Central memory CD4-positive, alpha-beta T cell (primary cell): Measurements from ENCODE around the gene GEMIN5.
"Not testable (repeated sequence)": the region's sequence is repeated elsewhere in the genome, so short reads cannot be mapped to it uniquely, and the experiment has no call there.

Source experiments
- DNase-seq: peaks from one replicate; pipeline ENCODE4 v3.0.0; 2022

The GEMIN5 gene

GRCh38 chr5:154943527-154943926 is 5.5 kb upstream of the GEMIN5 start:
- DNase-seq, result no peak

GRCh38 chr5:154940772-154941620 is 3.0 kb upstream of the GEMIN5 start, which contains the start of gene MRPL22:
Gene MRPL22, plus strand, starts transcription at chr5:154941073. Its CDS starts 38 bp downstream, at chr5:154941111.
- peak; percentile 94 for DNase-seq

DNA sequence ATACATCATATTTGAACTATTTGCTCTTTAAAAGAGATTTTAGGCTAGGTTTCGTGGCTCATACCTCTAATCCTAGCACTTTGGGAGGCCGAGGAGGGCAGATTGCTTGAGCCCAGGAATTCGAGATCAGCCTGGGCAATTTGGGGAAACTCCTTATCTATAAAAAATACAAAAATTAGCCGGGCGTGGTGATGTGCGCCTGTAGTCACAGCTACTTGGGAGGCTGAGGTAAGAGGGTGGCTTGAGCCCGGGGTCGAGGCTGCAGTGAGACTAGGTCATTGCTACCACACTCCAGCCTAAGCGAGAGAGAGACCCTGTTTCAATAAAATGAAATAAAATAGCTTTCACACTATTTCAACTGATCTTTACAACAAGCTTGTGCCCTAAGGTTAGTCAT is 2.4 kb upstream of the GEMIN5 start:
- DNase-seq, result no peak

- not testable (repeated sequence) for DNase-seq
Observed at GRCh38 chr5:154939387-154939786, 1.4 kb upstream of the GEMIN5 start.

DNA sequence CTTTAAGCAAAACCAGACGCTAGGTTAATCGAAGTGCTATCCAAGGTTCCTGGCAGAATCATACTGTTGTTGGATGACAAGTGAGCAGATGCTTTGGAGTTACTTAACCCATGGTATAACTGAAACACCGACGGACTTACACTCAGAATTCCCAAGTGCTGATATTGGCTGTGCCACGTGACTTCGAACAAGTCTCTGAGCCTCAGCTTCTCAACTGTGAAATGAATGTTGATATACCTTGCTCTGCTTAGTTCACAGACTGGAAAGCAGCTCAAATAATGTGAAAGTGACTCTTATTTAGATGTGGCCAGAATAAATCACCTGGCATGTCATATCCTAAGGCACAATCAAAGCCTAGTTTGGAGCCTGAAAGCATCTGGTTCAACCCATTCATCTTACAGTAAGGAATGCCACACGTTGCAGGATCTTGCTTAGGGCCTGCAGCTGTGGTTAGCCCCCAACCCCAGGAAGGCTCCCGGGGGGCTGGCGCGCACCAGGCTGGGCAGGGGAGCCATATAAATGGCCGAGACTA is 759 bp downstream of the GEMIN5 start:
- no peak for DNase-seq

- DNase-seq, result no peak
Observed at GRCh38 chr5:154934881-154935280, 3.1 kb downstream of the GEMIN5 start.

- no peak for DNase-seq
Observed at GRCh38 chr5:154933537-154933936, 4.5 kb downstream of the GEMIN5 start.

DNA sequence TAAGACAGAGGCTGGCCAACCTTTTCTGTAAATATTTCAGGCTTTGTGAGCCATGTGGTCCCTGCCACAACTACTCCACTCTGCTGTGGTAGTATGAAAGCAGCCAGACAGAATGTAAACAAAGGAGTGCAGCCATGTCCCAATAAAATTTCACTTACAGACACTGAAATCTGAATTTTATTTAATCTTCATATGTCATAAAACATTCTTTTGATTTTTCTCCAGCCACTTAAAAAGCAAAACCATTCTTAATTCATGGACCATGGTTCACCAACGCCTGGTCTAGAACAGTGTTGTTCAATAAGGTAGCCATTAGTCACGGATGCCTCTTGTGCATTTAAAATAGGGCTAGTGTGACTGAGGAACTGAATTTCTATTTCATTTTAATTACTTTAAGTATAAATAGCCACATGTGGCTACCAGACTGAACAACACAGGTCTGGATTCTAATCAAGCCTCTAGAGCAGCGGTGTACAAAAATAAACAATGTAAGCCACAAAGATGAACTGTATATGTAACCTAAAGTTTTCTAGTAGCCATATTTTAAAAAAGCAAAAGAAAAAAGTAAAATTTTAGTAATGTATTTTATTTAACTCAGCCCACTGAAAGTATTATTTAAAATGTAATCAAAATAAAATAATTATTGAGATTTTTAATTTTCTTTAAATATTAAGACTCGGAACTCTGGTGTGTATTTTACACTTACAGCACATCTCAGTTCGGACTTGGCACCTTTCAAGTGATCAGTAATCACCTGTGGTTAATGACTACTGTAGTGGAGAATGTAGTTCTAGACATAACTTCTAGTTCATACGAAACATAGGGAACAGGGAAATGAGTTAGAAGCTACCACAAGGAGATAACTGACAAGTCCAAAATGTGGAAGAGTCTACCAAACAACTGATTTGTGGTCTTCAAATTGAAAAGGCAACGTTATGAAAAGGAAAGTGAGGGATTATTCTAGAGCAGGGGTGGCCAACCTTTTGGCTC is 14.3 kb downstream of the GEMIN5 start:
- DNase-seq, result no peak

DNA sequence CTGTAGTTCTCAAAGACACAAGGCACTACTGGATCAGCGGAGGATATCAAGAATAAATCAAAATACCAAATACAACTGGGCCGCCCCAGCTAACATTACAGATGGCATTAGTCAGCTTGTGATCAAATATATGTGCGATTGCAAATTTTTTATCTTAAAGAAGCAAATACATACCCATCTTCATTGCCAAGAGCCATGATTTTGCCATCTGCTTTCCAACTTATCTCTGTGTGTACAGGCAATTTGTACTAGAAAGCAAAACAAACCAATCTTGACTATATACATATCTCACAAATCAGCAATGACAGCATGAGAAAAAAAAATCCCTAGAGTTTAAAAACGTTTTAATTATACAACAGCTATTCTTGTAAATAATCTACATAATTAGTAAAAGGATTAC is 20.3 kb downstream of the GEMIN5 start:
- DNase-seq, result no peak

DNA sequence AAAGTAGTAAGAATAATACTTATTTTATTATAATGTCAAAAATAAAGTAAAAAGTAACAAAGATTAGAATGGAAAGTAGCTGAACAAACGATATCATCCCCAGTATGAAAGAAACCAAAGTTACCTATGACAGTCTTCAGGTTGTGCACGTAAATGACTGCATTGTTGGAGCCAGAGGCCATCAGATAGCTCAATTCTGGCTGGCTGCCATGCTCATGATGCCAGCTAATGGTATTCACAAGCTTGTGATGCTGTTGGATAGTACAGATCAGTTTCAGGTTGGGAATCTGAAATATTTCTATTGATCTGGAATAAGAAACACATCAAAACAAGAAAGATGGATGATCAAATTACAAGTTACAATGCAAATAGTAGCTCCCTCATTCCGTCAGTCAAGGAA is 21.1 kb downstream of the GEMIN5 start:
- no peak for DNase-seq

- DNase-seq, result not testable (repeated sequence)
Observed at GRCh38 chr5:154905601-154906000, 32.4 kb downstream of the GEMIN5 start.

- DNase-seq, result no peak
Observed at GRCh38 chr5:154901913-154902312, 36.1 kb downstream of the GEMIN5 start.

GRCh38 chr5:154901276-154901675 is 36.7 kb downstream of the GEMIN5 start:
- no peak for DNase-seq

DNA sequence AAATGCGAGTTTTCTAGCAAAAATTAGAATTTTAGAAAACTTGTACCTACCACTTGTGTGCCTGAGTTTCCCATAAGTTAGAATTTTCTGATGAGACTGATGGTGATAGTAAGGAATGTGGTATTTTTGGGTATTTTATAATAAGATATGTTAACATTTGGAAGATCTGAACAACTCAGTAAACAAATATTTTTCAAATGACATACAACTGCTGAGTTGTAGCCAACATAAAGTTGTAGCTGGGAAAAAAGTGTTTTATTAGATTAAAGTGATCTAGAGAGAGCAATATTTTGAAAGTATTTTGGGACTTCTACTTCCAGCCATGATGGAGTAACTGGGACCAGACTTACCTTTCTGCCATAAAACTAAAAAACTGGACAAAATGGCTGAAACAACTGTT is 37.9 kb downstream of the GEMIN5 start:
- no peak for DNase-seq

- no peak for DNase-seq
Observed at GRCh38 chr5:154899151-154899816, 38.7 kb downstream of the GEMIN5 start.

DNA sequence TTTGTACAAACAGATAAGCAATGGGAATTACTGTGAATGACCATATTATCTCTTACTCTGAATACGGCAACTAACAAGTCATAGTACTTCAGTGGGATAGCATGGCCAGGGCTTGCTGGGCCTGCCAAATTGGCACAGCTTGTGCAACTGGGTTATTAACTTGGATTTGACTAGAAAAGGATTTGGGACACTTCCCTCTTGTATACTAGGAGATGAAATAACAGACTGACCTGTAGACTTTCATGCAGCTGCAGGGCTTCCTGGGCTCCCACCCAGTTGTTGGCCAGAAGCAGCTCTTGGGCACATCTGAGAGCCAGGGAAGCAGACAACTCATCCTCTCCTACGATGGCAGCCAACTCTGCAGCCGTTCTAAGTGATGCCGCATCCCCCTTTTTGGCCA is 39.8 kb downstream of the GEMIN5 start:
- no peak for DNase-seq

DNA sequence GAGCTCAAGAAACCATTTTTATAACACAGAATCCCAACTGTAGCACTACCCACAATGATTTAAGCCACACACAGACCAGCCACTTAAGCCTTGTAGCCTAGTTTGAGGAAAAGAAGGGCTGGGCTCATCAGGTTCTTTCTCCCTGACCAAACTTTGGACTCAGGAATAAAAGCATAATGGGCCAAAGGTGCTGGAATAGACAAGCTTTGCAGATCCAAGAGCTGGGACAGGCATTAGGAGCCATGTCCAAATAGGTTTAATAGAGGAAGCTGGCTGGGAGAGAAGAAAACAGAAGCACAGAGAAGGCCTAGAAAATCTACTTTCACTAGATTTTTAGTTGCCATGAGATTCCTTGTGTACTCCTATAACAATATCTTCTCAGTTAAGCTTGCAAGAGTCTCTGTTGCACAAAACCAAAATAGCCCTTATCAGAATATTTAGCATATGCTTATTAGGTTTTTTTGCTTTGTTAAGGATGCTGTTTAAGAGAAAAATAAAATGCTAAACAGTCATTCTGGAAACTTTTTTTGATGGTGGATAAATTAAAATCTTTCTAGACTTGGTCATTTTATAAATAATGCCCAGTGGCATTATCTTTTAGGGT is 41.3 kb downstream of the GEMIN5 start:
- no peak for DNase-seq

DNA sequence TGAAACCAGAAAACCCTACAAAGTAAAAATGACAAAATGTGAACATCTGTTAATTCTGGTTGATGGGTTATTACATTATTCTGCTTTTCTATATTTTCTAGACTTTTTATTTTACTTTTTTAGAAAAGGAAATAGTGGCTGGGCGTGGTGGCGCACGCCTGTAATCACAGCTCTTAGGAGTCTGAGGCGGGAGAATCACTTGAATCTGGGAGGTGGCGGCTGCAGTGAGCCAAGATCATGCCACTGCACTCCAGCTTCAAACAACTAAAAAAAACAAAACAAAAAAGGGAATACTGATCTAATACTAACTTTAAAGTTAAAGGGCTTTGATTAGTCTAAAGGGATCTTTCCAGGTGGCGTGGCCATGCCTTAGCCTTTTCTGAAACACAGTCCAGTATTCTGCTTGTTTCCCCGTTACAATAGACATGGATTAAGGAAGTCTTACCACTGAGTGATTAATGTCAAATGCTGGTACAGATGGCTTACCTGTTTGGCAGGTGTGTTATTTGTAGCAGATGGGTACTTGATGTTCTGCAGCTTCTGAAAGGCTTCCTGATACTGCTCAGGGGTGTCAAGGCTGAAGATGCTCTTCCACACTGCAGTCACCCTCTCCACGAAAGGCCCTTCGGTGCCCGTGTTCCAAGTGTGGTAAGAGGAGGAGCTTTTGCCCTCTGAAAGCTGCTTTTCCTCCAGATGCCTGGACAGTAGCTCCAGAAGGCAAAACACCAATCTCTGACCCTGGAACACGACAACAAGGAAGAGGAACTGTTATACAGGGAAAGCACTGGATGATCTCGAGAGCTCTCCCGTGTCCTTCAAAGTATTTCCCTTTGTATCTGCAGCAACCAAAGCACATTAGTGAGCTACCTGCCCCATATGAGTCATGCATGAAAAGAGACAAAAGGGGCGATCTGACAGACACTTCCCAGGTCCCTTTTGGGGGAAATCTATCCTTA is 42.1 kb downstream of the GEMIN5 start:
- DNase-seq, result no peak

- DNase-seq, result no peak
Observed at GRCh38 chr5:154893381-154893780, 44.6 kb downstream of the GEMIN5 start.

- no peak for DNase-seq
Observed at GRCh38 chr5:154892369-154892771, 45.6 kb downstream of the GEMIN5 start.

DNA sequence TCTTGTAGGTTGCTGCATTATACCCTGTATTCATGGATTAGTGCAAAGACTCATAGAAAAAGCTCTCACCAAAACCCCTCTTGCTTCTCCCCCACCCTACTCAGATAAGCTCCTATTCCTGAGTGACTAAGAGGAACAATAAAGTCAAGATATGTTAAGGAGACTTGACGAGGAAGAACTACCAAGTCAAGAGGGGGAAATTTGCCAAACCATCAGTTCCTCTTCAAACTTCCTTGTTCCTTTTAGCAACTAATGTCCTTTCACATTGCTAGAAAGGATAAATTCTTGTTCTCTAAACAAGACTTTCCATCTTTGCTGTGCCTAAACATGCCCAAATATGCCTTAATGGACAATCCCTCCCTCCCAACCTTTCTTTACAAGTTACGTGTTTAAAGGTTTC is 52.6 kb downstream of the GEMIN5 start:
- no peak for DNase-seq
